NCI-H2029 treated with DMSO at 0.1 percent for 48 hours (cell line): ENCODE results near the gene FBXL19.
"Not testable (repeated sequence)": the region's sequence is repeated elsewhere in the genome, so short reads cannot be mapped to it uniquely, and the experiment has no call there.

ENCODE experiments used
- DNase-seq: peaks from one replicate; lab custom pipeline; 2025; lab: John Stamatoyannopoulos, UW

The FBXL19 gene, protein sequence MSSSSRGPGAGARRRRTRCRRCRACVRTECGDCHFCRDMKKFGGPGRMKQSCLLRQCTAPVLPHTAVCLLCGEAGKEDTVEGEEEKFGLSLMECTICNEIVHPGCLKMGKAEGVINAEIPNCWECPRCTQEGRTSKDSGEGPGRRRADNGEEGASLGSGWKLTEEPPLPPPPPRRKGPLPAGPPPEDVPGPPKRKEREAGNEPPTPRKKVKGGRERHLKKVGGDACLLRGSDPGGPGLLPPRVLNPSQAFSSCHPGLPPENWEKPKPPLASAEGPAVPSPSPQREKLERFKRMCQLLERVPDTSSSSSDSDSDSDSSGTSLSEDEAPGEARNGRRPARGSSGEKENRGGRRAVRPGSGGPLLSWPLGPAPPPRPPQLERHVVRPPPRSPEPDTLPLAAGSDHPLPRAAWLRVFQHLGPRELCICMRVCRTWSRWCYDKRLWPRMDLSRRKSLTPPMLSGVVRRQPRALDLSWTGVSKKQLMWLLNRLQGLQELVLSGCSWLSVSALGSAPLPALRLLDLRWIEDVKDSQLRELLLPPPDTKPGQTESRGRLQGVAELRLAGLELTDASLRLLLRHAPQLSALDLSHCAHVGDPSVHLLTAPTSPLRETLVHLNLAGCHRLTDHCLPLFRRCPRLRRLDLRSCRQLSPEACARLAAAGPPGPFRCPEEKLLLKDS

DNA sequence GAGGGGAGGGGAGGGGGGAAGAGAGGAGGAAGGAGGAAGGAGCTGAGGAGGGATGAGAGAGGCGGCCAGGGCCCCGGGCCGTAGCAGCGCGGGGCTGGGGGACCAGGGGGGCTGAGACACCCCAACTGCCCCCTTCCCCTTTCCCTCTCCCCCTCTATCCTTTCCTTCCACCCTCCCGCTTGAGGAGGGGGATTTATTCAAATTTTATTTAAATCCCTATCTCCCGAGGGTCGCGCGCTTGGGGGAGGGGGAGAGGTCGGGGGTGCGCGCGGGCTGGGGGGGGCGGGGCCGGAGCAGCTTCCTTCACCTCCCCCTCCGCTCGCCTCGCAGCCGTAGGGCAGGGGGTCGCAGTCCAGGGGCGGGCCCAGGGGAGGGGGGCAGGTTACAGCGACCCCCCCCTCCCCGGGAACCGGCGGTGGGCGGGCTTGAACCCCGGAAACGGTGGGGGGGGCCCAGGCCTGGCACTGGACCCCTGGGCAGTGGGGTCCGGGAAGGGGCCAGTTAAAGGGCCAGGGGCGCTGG is at the start of gene FBXL19:
FBXL19 (plus strand) TSS at position 19 of the 522 bp plus-strand sequence. CDS start 2,183 bp downstream, outside the sequence.
- no peak for DNase-seq

DNA sequence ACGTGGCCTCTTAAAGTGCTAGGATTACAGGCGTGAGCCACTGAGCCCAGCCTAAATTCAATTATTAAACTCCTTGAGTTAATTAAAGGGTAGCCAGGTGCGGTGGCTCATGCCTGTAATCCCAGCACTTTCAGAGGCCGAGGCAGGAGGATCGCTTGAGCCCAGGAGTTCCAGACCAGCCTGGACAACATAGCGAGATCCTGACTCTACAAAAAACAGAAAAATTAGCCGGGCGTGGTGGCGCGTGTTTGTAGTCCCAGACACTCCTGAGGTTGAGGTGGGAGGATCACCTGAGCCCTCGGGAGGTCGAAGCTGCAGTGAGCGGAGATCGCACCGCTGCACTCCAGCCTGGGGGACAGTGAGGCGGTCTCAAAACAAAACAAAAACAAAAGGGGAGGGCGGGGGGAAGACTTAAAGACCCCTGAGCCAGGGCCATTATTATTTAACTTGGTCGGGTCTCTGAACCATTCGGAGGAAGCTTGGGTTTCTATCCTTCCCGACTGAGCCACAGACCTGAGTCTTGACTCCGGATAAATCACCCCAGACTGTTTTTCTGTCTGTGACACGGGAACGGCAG is 49.0 kb upstream of the FBXL19 start:
- DNase-seq: no peak

DNA sequence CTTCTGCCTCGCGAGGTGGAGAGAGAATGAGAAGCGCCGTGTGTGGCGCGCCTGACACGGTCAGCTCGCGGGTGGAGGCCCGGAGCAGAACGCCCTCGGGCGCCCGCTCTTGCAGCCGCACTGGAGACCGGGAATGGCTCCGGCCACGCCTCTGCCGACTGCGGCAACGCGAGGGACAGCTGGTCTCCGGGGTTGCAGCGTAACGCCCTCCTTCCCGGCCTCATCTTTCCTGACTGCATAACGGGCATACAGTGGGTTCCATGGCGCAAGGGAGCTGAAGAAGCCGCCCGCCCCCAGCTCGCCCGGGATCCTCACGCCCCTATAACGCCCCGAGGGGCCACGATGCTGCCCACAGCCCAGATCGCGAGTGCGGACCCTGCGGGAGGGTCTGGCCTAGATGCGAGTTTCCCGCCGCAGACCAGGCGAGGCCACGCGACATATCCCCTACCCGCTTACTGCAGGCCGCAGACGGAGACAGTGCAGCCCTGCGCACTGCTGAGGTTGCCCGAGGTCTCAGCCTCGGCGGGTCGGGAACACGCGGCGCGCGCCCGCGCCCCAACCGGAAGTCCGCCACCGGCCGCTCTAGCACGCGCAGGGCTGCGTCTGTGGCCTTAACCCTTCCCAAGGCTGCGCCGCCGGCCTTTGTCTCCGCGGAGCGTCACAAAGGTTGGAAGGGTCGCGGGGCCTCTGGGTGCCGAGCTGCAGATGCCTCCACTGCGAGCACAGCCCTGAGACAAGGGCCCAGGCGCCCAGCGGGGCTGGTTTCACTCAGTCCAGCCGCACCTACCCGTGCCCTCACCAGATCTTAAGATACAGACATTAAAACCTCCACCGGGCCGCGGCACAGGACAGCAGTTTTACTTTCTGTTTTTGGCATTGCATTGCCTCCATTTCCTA is 48.3 kb upstream of the FBXL19 start:
- DNase-seq: peak; percentile 76

DNA sequence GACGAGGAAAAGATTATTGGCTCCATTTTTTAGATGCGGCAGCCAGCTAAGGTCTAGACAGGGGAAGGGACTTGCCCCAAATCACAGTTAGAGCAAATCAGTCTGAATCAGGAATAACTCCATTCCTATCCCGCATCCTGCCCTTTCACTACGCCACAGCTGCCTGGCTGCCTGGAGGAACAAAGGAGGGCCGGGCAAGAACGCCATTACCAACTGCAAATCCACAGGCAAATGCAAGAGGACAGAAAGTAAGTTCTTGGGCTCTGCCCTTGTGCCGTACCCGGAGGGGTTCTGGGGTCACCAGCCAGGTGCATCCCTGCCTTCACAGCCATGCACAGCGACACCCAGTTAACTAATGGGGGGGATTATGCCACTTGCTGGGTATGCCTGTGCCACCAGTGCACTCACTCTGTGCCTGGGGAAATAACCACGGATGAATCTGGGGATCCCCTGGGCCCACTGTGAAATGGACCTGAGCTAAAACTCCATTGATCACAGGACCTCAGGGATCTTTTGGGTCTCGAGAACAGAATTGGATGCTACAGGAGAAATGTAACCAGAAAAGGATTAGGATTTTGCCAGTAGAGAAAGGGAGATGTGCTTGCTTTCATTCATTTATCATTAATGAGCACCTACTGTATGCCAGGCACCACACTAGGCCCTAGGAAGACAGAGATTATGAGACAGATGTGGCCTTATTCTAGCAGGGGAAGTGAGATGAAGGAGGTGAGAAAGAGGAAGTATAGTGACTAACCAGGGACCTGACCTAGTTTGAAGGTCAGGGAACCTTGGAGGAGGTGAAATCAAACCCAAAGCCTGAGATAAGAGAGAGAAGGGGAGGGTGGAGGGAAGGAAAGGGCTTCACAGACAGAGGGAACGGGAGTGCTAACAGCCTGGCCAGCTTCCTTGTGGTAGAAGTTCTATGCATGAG is 47.2 kb upstream of the FBXL19 start:
- peak; percentile 41 for DNase-seq

DNA sequence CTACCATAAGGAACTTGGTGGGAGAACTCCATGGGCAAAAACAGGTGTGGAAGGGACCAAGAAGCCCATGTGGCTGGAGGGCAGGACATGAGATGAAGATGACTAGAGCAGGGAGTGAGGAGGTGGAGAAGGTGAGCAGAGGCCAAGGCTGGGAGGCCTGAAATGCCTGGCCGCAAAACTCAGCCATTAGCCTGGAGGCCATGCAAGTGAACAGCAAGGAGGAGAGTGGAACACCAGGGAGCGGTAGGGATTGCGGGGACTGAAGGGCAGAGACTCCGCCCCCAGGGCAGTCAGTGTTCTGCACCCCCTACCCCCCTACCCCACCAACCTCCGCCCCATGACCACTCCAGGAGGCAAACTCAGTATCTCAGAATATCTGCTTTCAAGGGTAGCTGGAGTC is 46.5 kb upstream of the FBXL19 start:
- DNase-seq: no peak

DNA sequence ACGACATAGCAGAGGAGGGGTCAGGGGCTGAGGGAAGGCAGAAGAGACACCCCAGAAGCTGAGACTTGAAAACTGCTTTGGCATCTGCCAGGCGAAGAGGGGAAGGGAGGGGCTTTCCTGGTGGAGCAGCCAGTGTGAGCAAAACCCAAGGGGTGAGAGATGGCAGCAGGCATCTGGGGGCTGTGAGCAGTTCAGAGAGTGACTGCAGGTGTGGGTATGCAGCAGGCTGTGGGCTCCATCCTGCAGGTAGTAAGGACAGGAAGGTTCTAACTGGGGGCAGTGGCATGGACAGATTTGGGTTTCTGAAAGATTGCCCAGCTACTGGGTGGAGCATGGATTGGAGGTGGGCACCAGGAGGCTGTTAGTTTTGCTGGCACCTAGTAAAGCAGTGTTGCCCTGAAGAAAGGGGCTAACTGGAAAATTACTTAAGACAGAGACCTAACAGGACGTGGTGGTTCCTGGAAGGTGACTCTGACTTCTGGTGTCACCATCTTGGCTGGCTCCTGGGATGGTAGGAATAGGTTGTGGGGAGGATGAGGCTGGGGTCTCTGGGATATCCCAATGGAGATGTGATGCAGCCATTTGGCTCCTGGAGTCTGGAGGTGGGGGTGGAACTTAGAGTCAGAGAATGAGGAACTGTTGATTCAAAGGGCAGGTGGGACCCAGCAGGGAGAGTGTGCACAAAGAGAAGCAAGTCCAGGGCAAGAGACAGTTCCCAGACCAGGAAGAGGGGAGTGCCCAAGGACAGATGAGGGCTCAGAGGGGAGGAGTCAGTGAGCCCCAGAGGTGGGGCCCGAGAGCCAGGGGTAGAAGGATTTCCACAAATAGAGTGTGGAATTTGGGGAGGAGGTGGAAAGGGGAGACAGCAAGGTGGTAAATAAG is 40.7 kb upstream of the FBXL19 start:
- no peak for DNase-seq

DNA sequence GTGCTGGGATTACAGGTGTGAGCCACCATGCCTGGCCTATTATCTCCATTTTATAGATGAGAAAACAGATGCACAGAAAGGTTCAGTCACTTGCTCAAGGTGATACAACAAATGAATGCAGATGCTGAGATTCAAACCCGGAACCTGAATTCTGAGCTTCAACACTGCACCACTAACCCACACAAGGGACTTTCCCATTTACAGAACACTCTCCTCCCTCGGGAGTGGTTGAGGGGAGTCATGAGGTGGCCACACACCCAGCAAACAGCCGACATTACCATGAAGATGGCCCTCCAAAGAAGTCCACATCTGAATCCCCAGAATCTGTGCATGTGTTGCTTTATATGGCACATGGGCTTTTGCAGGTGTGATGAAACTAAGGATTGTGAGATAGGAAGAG is 38.6 kb upstream of the FBXL19 start:
- DNase-seq: no peak

DNA sequence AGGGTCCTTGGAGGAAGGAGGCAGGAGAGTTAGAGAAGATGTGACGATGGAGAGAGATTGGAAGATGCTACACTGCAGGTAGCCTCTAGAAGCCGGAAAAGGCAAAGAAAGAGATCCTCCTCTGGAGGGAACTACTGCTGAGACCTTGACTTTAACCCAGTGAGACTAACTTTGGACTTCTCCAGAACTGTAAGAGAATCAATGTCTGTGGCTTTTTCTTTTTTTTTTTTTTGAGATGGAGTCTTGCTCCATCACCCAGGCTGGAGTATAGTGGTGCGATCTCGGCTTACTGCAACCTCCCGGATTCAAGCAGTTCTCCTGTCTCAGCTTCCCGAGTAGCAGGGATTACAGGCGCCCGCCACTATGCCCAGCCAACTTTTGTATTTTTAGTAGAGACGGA is 38.2 kb upstream of the FBXL19 start:
- no peak for DNase-seq

DNA sequence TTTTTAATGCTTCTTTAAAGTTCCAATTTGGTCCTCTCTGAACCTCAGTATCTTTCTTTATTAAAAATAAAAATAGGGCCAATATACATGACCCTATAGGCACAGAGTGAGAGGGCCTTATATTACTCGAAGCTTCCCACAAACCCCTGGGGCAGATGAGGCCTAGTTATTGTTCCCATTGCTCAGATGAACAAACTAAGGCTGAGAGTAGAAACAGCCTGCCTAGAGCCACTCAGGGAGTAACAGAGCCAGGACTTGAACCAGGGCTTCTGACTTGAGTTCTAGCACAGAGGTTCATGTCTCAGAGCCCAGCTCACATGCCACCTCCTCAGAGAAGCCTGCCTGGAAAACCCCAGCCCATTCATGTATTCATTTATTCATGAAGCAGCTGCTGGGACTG is 37.2 kb upstream of the FBXL19 start:
- DNase-seq: no peak

DNA sequence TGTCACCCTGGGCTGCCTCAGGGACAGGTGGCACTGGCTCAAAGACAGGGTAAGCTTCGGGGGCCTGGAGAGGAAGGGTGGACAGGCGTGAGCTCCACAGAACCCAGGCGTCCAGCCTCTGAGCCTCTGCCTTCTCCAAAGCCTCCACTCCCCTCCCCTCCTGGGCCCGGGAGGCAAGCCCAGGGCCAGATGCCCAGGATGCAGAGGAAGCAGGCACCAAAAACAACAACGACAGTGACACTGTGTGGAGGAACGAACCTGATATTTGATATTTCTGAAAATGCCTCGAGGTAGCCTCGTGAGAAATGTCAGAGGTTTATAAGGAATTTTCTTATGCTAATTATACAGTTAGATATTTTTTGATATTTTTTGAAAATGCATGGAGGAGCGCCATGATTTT is 35.4 kb upstream of the FBXL19 start:
- no peak for DNase-seq

DNA sequence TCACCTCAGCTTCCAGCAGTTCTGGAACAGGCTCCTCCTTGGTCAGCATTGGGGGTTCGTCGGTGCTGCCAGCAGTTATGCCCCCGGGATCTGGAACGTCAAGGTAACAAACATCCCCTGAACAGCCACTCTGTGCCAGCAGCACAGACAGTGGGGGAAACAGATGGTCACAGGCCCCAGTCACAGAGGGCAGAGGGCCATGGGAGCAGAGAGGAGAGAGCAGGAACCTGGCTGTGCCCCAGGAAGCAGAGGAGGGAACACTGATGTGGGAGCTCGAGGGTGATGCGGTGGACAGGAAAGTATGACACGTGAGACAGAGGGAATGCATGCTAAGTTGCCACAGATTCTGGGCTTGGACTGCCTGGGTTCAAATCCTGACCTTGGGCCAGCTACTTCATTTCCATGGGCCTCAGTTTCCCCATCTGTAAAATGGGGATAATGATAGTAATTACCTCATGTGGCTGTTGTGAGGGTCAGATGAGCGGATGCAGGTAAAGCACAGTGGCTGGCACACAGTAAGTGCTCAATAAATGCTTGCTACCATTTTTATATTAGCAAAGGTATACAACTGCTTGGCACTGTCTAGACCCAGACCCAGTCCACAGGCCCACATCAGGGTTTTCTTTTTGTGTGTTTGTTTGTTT is 34.4 kb upstream of the FBXL19 start:
- no peak for DNase-seq

DNA sequence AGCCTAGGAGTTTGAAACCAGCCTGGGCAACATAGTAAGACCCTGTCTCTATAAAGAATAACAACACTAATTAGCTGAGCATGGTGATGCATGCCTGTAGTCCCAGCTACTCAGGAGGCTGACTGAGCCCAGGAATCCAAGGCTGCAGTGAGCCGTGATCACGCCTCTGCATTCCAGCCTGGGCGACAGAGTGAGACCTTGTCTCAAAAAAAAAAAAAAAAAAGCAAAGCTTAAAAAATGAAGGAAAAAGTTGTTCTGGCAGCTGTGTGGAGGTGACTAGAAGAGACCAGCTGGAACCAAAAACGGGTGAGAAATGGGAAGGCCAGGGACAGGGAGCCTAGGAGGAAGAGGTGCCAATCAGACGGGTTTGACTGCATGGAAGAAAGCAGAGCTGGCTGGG is 33.7 kb upstream of the FBXL19 start:
- DNase-seq: no peak

DNA sequence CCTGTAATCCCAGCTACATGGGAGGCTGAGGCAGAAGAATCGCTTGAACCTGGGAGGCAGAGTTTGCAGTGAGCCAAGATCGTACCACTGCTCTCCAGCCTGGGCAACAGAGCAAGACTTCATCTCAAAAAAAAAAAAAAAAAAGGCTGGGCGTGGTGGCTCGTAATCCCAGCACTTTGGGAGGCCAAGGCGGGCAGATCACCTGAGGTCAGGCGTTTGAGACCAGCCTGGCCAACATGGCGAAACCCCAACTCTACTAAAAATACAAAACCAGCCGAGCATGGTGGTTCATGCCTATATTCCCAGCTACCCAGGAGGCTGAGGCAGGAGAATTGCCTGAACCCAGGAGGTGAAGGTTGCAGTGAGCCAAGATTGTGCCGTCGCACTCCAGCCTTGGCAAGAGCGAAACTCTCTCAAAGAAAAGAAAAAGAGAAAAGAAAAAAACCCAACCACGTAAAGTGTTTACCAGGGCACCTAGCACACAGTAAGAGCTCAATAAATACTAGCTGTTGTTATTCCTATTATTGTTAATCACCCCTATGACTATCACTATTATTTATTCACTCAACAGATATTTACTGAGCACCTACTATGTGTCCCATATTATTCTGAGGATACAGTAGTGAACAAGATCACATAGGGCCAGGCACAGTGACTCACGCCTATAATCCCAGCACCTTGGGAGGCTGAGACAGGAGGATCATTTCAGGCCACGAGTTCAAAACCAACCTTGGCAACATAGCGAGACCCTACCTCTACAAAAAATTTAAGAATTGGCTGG is 32.1 kb upstream of the FBXL19 start:
- not testable (repeated sequence) for DNase-seq

DNA sequence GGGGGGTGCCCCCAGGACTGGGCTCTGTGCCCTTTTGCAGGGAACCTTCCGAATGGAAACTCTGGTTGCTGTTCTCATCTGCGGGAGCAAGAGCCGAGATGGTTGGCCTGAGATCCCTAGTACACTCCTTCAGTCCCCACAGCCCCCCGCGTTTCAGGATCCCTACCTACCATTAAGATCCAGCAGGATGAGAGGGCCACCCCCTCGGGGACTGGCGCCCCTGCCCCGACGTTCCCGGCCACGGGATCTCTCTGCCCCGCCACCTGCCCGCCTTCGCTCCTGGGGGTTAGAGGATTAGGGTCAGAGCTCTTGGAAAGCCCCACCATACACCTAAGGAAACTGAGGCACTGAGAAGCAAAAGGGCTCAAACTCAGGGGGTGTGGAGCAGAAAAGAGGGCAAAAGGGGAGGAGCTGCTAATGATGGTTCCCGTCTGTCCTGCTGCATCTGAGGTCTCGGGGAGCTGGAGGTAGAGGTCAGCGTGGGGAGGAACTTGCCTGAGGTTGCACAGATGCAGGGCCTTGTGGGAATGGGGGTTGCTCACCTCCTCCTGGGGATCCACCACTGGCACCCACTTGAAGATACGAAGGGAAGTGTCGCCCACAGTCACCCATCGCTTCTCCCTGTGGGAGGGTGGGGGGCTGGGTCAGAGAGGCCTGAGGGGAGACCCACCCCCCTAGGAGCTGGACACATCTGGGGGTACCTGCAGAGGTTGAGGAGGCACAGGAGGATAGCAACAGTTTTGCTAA is 30.5 kb upstream of the FBXL19 start:
- no peak for DNase-seq

DNA sequence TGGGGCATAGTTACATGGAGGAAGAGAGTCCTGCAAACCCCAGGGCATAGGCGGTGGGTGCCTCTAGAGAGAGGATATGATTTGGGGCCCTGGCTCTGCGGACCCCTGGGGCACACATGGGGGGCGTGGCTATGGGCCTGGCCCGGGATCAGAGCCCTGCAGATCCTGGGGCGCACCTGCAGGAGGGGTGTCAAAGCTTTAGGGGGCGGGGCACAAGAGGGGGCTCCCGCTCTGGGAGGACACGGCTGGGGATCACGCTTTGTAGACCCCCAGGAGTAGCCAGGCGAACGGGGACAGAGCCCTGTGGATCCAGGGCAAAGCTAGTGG is 30.0 kb upstream of the FBXL19 start:
- DNase-seq: no peak

DNA sequence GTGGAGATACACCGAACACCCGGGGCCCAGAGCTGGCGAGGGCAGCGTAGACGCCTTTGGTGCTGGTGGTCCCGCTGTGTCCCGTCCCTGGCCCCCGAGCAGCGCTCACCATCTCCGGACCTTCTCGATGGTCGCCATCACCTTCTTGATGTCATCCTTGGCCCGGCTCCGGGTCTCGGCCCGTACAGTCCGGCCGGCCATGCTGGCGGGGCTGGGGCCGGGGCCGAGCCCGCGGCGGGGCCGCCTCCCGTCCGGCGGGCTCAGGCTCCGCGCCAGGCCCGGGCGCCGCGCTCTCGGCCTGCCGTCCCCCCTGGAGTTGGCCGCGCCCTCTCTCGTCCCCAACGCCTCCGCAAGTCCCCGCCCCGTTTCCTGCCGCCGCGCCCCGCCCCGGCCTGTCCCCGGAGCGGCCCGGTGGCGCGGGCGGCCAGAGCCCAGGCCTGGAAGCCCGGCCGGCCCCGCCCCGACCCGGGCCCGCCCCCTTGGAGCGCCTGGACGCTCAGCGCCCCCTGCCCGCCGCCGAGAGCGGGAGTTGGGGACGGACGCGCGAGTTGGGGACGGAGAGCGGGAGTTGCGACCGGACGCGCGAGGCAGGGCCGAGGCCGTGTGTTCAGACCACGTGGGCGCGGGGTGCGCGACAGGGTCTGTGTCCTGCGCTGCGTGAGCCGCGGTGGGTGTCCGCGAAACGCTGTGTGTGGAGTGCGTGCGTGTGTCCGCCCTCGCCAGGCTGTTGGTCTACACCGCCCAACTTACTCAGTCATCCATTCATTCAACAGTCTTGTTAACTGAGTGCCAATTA is 29.4 kb upstream of the FBXL19 start, which contains the start of gene BCL7C:
BCL7C (minus strand) TSS at position 334 of the 796 bp plus-strand sequence; CDS start at position 201, 133 bp downstream.
- peak; percentile 32 for DNase-seq
